Measurements from ENCODE around the gene GPR17.

Gene GPR17

DNA sequence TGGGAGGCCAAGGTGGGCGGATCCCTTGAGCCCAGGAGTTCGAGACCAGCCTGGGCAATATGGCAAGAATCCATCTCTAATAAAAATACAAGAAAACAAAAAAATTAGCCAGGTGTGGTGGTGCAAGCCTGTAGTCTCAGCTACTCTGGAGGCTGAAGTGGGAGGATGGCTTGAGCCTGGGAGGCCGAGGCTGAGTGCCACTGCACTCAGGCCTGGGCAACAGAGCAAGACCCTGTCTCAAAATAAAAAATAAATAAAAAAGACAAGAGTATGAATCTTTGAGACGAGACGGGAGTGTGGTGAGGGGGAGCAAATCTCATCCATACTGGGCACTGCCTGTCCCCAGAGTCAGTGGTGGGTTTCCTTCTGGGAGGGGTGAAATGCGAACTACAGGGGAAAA lies 12.2 kb downstream of the GPR17 start:
- TF ChIP-seq OSR1 (CRISPR knock-in tag; IDR thresholded peaks at IDR 0.05) (no peak), BACH2 (CRISPR knock-in tag; IDR thresholded peaks at IDR 0.05; ENCODE audit: borderline replicate concordance) (no peak), ESRRG (CRISPR knock-in tag; IDR thresholded peaks at IDR 0.05) (no peak)
- TF ChIP-seq, protein P1, sequence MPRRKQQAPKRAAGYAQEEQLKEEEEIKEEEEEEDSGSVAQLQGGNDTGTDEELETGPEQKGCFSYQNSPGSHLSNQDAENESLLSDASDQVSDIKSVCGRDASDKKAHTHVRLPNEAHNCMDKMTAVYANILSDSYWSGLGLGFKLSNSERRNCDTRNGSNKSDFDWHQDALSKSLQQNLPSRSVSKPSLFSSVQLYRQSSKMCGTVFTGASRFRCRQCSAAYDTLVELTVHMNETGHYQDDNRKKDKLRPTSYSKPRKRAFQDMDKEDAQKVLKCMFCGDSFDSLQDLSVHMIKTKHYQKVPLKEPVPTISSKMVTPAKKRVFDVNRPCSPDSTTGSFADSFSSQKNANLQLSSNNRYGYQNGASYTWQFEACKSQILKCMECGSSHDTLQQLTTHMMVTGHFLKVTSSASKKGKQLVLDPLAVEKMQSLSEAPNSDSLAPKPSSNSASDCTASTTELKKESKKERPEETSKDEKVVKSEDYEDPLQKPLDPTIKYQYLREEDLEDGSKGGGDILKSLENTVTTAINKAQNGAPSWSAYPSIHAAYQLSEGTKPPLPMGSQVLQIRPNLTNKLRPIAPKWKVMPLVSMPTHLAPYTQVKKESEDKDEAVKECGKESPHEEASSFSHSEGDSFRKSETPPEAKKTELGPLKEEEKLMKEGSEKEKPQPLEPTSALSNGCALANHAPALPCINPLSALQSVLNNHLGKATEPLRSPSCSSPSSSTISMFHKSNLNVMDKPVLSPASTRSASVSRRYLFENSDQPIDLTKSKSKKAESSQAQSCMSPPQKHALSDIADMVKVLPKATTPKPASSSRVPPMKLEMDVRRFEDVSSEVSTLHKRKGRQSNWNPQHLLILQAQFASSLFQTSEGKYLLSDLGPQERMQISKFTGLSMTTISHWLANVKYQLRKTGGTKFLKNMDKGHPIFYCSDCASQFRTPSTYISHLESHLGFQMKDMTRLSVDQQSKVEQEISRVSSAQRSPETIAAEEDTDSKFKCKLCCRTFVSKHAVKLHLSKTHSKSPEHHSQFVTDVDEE (CRISPR knock-in tag; IDR thresholded peaks at IDR 0.05) = no peak
- ATAC-seq = no peak

DNA sequence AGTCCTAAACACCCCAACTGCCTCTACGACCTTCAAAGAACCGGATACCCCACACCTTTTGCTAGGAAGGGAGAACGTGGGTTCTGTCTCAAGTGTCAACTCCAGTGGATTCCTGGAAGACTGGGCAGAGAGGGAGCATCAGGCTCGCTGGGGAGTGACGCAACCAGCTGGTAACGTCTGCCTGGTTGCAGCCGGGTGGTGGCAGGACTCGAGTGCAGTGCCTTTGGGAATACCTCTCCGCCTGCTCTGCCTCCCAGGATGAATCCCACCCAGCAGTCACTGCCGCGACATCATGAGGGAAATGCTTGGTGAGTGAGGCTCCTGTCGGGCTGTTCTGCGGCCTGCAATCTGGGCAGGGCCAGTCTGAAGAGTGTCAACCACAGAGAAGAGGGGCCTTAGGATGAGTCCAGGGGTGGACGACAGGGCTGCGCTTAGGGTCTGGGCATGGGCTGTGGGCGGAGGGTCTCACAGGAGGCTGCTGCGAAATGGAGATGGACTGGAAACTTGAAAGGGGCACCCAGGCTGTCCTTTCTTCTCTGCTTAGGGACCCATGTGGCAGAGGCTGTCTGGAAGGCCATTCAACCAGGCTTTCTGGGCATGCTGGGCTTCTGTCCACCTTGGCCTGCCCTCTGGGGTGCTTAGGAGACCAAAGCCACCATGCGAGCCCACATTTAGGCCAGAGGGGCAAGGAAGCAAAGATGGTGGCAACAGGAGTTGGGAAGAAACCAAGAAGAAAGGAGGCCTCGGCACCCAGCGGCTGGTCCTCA lies 12.9 kb downstream of the GPR17 start:
- no peak for ATAC-seq
- TF ChIP-seq ZNF8 (CRISPR knock-in tag; IDR thresholded peaks at IDR 0.05) (no peak), ZNF565 (CRISPR knock-in tag; conservative IDR thresholded peaks at IDR 0.05; ENCODE audit: low read depth) (no peak), PPARA (CRISPR knock-in tag; IDR thresholded peaks at IDR 0.05; ENCODE audit: borderline replicate concordance) (no peak), CSDC2 (CRISPR knock-in tag; IDR thresholded peaks at IDR 0.05) (no peak), ZFP3 (CRISPR knock-in tag; IDR thresholded peaks at IDR 0.05) (no peak)

DNA sequence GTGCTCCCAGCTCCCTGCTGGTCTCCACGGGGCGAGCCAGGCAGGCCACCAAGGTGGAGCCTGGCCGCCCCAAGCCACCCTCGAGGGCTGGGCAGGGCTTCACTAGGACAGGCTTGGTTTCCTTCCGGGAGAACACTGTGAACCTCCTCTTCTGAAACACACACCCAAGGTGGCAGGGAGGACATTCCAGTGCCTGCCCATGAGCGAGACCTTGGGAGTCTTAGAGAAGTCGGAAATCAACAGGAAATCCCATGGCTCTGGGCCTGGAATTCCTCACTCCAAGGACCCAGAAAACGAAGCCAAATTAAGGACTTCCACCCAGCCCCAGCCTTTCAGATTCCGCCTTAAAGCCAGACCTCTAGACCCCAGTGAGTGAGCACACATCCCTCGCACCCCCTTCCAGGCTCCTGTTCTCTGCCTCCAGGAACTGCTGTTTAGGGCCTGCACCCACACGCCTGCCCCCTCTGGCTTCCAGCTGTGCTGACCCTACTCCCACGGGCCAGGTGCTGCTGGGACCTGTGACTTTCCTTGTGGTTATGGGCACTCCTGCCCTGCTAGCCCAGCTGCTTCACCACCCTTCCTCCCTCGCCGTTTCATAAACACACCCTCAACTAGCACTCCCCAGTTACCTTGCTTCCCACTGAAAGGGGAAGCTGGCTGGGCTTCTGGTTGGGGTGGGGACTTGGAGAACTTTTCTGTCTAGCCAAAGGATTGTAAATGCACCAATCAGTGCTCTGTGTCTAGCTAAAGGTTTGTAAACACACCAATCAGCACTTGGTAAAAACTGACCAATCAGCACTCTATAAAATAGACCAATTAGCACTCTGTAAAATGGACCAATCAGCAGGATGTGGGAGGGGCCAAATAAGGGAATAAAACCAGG lies 13.7 kb downstream of the GPR17 start:
- TF ChIP-seq ESRRG (CRISPR knock-in tag; IDR thresholded peaks at IDR 0.05) (no peak), BACH2 (CRISPR knock-in tag; IDR thresholded peaks at IDR 0.05; ENCODE audit: borderline replicate concordance) (no peak), RARB (CRISPR knock-in tag; IDR thresholded peaks at IDR 0.05) (no peak), ZFP3 (CRISPR knock-in tag; IDR thresholded peaks at IDR 0.05) (no peak), ZC3H10 (CRISPR knock-in tag; IDR thresholded peaks at IDR 0.05) (no peak), TCF4 (CRISPR knock-in tag; IDR thresholded peaks at IDR 0.05; ENCODE audit: borderline replicate concordance) (no peak), ARNTL (CRISPR knock-in tag; IDR thresholded peaks at IDR 0.05; ENCODE audit: borderline replicate concordance, low read depth) (no peak), GLIS3 (CRISPR knock-in tag; IDR thresholded peaks at IDR 0.05) (no peak)
- TF ChIP-seq, protein P2, sequence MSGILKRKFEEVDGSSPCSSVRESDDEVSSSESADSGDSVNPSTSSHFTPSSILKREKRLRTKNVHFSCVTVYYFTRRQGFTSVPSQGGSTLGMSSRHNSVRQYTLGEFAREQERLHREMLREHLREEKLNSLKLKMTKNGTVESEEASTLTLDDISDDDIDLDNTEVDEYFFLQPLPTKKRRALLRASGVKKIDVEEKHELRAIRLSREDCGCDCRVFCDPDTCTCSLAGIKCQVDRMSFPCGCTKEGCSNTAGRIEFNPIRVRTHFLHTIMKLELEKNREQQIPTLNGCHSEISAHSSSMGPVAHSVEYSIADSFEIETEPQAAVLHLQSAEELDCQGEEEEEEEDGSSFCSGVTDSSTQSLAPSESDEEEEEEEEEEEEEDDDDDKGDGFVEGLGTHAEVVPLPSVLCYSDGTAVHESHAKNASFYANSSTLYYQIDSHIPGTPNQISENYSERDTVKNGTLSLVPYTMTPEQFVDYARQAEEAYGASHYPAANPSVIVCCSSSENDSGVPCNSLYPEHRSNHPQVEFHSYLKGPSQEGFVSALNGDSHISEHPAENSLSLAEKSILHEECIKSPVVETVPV (CRISPR knock-in tag; IDR thresholded peaks at IDR 0.05) = no peak
- TF ChIP-seq, protein P1 (CRISPR knock-in tag; IDR thresholded peaks at IDR 0.05) = no peak
- TF ChIP-seq, protein P3, sequence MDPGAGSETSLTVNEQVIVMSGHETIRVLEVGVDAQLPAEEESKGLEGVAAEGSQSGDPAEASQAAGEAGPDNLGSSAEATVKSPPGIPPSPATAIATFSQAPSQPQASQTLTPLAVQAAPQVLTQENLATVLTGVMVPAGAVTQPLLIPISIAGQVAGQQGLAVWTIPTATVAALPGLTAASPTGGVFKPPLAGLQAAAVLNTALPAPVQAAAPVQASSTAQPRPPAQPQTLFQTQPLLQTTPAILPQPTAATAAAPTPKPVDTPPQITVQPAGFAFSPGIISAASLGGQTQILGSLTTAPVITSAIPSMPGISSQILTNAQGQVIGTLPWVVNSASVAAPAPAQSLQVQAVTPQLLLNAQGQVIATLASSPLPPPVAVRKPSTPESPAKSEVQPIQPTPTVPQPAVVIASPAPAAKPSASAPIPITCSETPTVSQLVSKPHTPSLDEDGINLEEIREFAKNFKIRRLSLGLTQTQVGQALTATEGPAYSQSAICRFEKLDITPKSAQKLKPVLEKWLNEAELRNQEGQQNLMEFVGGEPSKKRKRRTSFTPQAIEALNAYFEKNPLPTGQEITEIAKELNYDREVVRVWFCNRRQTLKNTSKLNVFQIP (CRISPR knock-in tag; IDR thresholded peaks at IDR 0.05; ENCODE audit: borderline replicate concordance, low read depth) = no peak

DNA sequence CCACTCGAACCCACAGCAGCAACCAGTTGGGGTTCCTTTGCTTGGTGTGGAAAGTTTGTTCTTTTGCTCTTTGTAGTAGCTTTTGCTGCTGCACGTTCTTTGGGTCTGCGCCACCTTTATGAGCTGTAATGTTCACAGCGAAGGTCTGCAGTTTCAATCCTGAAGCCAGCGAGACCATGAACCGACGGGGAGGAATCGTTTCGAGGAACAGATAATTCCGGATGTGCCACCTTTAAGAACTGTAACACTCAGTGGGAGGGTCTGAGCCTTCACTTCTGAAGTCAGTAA lies 14.3 kb downstream of the GPR17 start:
- ATAC-seq = no peak
- TF ChIP-seq SNAI2 (CRISPR knock-in tag; IDR thresholded peaks at IDR 0.05) (no peak), PPARA (CRISPR knock-in tag; IDR thresholded peaks at IDR 0.05; ENCODE audit: borderline replicate concordance) (no peak), ARNTL (CRISPR knock-in tag; IDR thresholded peaks at IDR 0.05; ENCODE audit: borderline replicate concordance, low read depth) (no peak), RARB (CRISPR knock-in tag; IDR thresholded peaks at IDR 0.05) (no peak), ZFP3 (CRISPR knock-in tag; IDR thresholded peaks at IDR 0.05) (no peak), ISL1 (CRISPR knock-in tag; IDR thresholded peaks at IDR 0.05) (no peak), ZNF70 (CRISPR knock-in tag; IDR thresholded peaks at IDR 0.05) (no peak), ZFP30 (CRISPR knock-in tag; IDR thresholded peaks at IDR 0.05) (no peak), ZC3H10 (CRISPR knock-in tag; IDR thresholded peaks at IDR 0.05) (no peak), ZNF565 (CRISPR knock-in tag; conservative IDR thresholded peaks at IDR 0.05; ENCODE audit: low read depth) (no peak), CSDC2 (CRISPR knock-in tag; IDR thresholded peaks at IDR 0.05) (no peak), GLIS3 (CRISPR knock-in tag; IDR thresholded peaks at IDR 0.05) (no peak)
- TF ChIP-seq, protein P4, sequence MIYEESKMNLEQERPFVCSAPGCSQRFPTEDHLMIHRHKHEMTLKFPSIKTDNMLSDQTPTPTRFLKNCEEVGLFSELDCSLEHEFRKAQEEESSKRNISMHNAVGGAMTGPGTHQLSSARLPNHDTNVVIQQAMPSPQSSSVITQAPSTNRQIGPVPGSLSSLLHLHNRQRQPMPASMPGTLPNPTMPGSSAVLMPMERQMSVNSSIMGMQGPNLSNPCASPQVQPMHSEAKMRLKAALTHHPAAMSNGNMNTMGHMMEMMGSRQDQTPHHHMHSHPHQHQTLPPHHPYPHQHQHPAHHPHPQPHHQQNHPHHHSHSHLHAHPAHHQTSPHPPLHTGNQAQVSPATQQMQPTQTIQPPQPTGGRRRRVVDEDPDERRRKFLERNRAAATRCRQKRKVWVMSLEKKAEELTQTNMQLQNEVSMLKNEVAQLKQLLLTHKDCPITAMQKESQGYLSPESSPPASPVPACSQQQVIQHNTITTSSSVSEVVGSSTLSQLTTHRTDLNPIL (CRISPR knock-in tag; IDR thresholded peaks at IDR 0.05; ENCODE audit: low read depth) = no peak
- TF ChIP-seq, protein P1 (CRISPR knock-in tag; IDR thresholded peaks at IDR 0.05) = no peak

More for the DNA sequence above, 13.7 kb downstream of the GPR17 start:
- no peak for ATAC-seq

Measured in SK-N-SH treated with all-trans-retinoic acid at 6 μM for 48 hours (cell line).